Astrocyte (in vitro differentiated cells and primary cell): ENCODE measurements around the gene CACNA1C. TPM values are rescaled to one million over a fixed set of nuclear protein-coding genes. Genes with fewer than 3 reads are reported as not detected.

Experiments
- DNase-seq: peaks from one replicate; pipeline ENCODE4 v3.0.0-alpha.2; 2010; ENCODE audit warnings: low read depth
- FAIRE-seq: peaks from 2 replicates; lab custom pipeline; 2011; peaks lifted over from hg19 to GRCh38; lab: Jason Lieb, UNC
- H2AFZ ChIP-seq: 2 replicates; pipeline ENCODE4 v1.6.0; 2012; ENCODE audit warnings: low read depth, low read length, inconsistent platforms
- H3K27ac ChIP-seq: 2 replicates; pipeline ENCODE4 v1.5.1; 2011; ENCODE audit warnings: low read depth, low read length, inconsistent platforms
- H3K27me3 ChIP-seq: 2 replicates; pipeline ENCODE4 v1.6.0; 2011; ENCODE audit warnings: low read length, inconsistent platforms; ENCODE audit not compliant: insufficient read depth
- H3K36me3 ChIP-seq: 2 replicates; pipeline ENCODE4 v1.5.1; 2011; ENCODE audit warnings: low read length, inconsistent platforms; ENCODE audit not compliant: insufficient read depth
- H3K4me1 ChIP-seq: 2 replicates; pipeline ENCODE4 v1.5.1; 2011; ENCODE audit warnings: low read length, inconsistent platforms; ENCODE audit not compliant: insufficient read depth
- H3K4me2 ChIP-seq: 2 replicates; pipeline ENCODE4 v1.6.0; 2012; ENCODE audit warnings: low read length, inconsistent platforms
- H3K4me3 ChIP-seq: 2 replicates; pipeline ENCODE4 v1.5.1; 2011; ENCODE audit warnings: low read depth, mild to moderate bottlenecking, low read length, inconsistent platforms; ENCODE audit not compliant: insufficient read depth
- H3K79me2 ChIP-seq: 2 replicates; pipeline ENCODE4 v1.6.0; 2012; ENCODE audit warnings: mild to moderate bottlenecking, low read length, inconsistent platforms; ENCODE audit not compliant: insufficient read depth
- H3K9ac ChIP-seq: 2 replicates; pipeline ENCODE4 v1.6.0; 2012; ENCODE audit warnings: mild to moderate bottlenecking, low read length, inconsistent platforms
- H3K9me3 ChIP-seq: 2 replicates; pipeline ENCODE4 v1.5.1; 2012; ENCODE audit warnings: low read depth, mild to moderate bottlenecking, low read length, inconsistent platforms; ENCODE audit not compliant: insufficient read depth
- H4K20me1 ChIP-seq: 2 replicates; pipeline ENCODE4 v1.6.0; 2012; ENCODE audit warnings: low read length, inconsistent platforms; ENCODE audit not compliant: insufficient read depth
- H3K27ac Mint-ChIP-seq: one replicate; pipeline ENCODE4 v1.8.0; 2021; ENCODE audit warnings: mild to moderate bottlenecking, mixed read lengths; ENCODE audit not compliant: unreplicated experiment
- H3K27me3 Mint-ChIP-seq: one replicate; pipeline ENCODE4 v1.8.0; 2021; ENCODE audit warnings: low read depth, mixed read lengths; ENCODE audit not compliant: unreplicated experiment
- H3K36me3 Mint-ChIP-seq: one replicate; pipeline ENCODE4 v1.8.0; 2021; ENCODE audit warnings: low read depth, mixed read lengths; ENCODE audit not compliant: unreplicated experiment
- H3K4me1 Mint-ChIP-seq: one replicate; pipeline ENCODE4 v1.8.0; 2021; ENCODE audit warnings: low read depth, mixed read lengths; ENCODE audit not compliant: unreplicated experiment
- H3K4me3 Mint-ChIP-seq: one replicate; pipeline ENCODE4 v1.8.0; 2021; ENCODE audit warnings: mild to moderate bottlenecking, moderate library complexity, mixed read lengths; ENCODE audit not compliant: unreplicated experiment
- H3K9me3 Mint-ChIP-seq: one replicate; pipeline ENCODE4 v1.8.0; 2021; ENCODE audit warnings: mild to moderate bottlenecking, mixed read lengths; ENCODE audit not compliant: unreplicated experiment
- EZH2 ChIP-seq: IDR thresholded peaks from 2 replicates; pipeline ENCODE4 v1.6.1; 2012; ENCODE audit warnings: mild to moderate bottlenecking, low read length, inconsistent platforms; ENCODE audit not compliant: insufficient read depth
- total RNA-seq: library from RNA; stranded (reverse); gene quantifications from 2 replicates; pipeline ENCODE4 v1.2.1, GENCODE V29; 2021
- TF ChIP-seq, protein P1 (sequence below): IDR thresholded peaks from 2 replicates; pipeline ENCODE4 v1.5.1; 2011; ENCODE audit warnings: low read depth, mild to moderate bottlenecking, inconsistent platforms, low read length, moderate library complexity; ENCODE audit not compliant: insufficient read depth

CACNA1C gene
- total RNA-seq, 1 donor from 2014 or later = 2.1 TPM

DNA sequence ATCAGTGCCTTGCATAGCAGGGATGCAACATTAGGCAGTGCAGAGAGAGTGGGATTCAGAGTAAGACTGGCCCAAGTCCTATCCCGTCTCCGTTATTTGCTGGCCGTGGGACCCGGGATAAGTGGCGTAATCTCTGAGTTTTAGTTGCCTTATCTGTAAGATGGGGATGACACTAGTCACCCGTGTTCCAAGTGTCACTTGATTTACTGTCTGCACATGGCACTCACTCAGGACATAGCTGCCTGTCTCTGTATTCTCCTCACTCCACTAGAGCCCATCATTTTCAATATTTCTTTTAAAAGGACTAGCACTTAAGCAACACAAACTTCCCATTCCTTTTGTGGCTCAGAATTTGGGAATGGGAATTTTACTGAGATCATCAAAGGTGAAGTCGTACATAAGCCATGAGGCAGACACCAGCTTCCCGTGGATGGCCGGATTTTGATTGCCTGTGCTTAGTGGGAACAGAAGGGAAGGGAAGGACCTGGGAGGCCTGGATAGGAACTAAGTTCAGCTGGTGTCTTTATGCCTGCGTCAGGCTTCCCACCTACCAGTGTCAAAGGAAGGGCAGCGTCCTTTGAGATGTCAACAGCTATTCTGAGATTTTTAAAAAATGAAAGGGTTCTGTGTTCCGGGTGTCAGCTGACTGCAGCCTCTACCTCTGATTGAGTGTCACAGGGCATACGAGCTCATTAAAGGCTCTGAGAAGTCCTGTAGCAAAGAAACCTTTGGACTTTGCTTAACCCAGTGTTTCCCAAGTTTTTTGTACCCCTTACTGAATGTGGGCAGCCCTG is 361.4 kb downstream of the CACNA1C start:
- no peak overlapping the region for H3K27ac Mint-ChIP-seq
- no peaks in the 10 kb centered on the region for H3K36me3 Mint-ChIP-seq
- H3K4me1 Mint-ChIP-seq = no peaks in the 10 kb centered on the region
- Histone ChIP-seq H3K4me1 (peaks cover 4% of the 10 kb centered on the region), H3K4me3 (no peak overlapping the region), H3K9me3 (no peaks in the 10 kb centered on the region), H3K27ac (no peak overlapping the region), H4K20me1 (peaks cover 3% of the 10 kb centered on the region), H3K27me3 (peaks cover 3% of the 10 kb centered on the region), H3K79me2 (no peaks in the 10 kb centered on the region), H3K9ac (no peak overlapping the region), H2AFZ (no peak overlapping the region), H3K4me2 (no peak overlapping the region), H3K36me3 (no peaks in the 10 kb centered on the region)
- H3K27me3 Mint-ChIP-seq = peaks cover 51% of the 10 kb centered on the region
- TF ChIP-seq, protein P1, sequence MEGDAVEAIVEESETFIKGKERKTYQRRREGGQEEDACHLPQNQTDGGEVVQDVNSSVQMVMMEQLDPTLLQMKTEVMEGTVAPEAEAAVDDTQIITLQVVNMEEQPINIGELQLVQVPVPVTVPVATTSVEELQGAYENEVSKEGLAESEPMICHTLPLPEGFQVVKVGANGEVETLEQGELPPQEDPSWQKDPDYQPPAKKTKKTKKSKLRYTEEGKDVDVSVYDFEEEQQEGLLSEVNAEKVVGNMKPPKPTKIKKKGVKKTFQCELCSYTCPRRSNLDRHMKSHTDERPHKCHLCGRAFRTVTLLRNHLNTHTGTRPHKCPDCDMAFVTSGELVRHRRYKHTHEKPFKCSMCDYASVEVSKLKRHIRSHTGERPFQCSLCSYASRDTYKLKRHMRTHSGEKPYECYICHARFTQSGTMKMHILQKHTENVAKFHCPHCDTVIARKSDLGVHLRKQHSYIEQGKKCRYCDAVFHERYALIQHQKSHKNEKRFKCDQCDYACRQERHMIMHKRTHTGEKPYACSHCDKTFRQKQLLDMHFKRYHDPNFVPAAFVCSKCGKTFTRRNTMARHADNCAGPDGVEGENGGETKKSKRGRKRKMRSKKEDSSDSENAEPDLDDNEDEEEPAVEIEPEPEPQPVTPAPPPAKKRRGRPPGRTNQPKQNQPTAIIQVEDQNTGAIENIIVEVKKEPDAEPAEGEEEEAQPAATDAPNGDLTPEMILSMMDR = no peak
- TF ChIP-seq EZH2 = no peak
- FAIRE-seq = no peak
- H3K9me3 Mint-ChIP-seq = no peaks in the 10 kb centered on the region
- no peak overlapping the region for H3K4me3 Mint-ChIP-seq
- DNase-seq = no peak

DNA sequence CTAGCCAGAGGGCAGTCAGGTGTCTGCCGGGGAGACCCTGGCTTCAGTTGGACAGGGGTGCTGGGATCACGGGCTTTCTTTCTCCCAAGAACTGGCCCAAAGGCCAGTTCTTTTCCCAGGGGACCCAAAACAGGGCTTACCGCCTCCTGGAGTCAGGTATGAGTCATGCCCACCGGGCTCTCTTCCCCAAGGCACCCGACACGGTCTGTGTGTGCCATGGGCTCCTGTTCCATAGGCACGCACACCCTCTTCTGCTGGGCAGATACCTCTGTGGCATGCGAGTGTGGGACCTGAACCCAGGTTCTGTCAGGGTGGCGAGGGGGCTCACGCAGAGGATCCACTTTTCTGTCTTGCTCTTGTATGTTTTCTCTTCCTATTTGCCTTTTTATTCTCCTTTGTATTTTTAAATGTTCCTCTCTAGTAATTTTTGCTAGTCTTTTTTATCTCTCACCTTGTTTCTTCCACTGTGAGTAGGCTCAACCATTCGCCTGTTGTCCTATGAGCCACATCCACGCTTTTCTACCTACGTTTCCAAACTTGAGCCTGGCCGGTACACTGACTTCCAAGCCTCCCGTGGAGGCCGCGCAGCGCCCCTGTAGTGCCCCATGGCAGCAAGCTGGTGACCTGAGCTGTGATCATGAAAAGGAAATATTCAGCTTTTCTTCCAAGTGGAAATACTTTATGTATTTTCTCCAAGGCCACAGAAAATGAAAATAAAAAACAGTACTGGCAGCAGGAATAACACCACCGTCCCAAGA is 362.2 kb downstream of the CACNA1C start:
- no peak overlapping the region for H3K9ac ChIP-seq
- no peaks in the 10 kb centered on the region for H3K4me1 Mint-ChIP-seq
- no peaks in the 10 kb centered on the region for H3K9me3 Mint-ChIP-seq
- H3K27me3 Mint-ChIP-seq = peaks cover 44% of the 10 kb centered on the region
- no peak overlapping the region for H3K4me3 Mint-ChIP-seq
- H3K4me3 ChIP-seq = no peak overlapping the region
- H4K20me1 ChIP-seq = peaks cover 3% of the 10 kb centered on the region
- peaks cover under 1% of the 10 kb centered on the region for H3K27me3 ChIP-seq
- FAIRE-seq (no peak), DNase-seq (no peak)
- no peaks in the 10 kb centered on the region for H3K9me3 ChIP-seq
- H3K79me2 ChIP-seq = no peaks in the 10 kb centered on the region
- H3K27ac ChIP-seq = no peak overlapping the region
- no peaks in the 10 kb centered on the region for H3K36me3 ChIP-seq
- no peak overlapping the region for H2AFZ ChIP-seq
- H3K36me3 Mint-ChIP-seq = no peaks in the 10 kb centered on the region
- H3K27ac Mint-ChIP-seq = no peak overlapping the region
- TF ChIP-seq, protein P1 = no peak
- H3K4me1 ChIP-seq = peaks cover 4% of the 10 kb centered on the region
- H3K4me2 ChIP-seq = no peak overlapping the region

DNA sequence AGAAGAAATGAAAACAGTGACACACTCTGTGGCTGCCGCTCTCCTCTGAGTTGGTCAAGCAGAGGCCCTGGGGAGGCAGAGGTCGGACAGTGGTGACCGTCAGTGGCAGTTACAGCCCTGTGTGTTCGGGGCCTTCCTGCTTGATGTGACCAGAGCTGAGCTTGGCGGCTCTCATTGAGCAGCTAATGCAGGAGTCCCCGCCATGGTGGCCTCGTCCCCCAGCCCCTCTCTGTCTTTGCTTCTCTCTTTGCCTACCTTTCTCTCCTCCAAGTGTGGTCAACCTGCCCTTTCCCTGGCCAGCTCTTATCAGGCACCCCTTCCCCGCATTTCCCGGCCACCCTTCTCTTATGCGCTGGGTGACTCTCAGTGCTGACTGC is 362.8 kb downstream of the CACNA1C start:
- Histone ChIP-seq H3K4me2 (no peak overlapping the region), H3K4me1 (peaks cover 4% of the 10 kb centered on the region), H3K9ac (no peak overlapping the region), H3K79me2 (no peaks in the 10 kb centered on the region), H4K20me1 (peaks cover 3% of the 10 kb centered on the region), H3K27ac (no peak overlapping the region), H3K27me3 (peaks cover 2% of the 10 kb centered on the region), H3K9me3 (no peaks in the 10 kb centered on the region), H3K4me3 (no peak overlapping the region), H3K36me3 (no peaks in the 10 kb centered on the region), H2AFZ (no peak overlapping the region)
- Mint-ChIP-seq H3K4me3 (no peak overlapping the region), H3K9me3 (no peaks in the 10 kb centered on the region), H3K4me1 (no peaks in the 10 kb centered on the region), H3K36me3 (no peaks in the 10 kb centered on the region), H3K27me3 (peaks cover 46% of the 10 kb centered on the region), H3K27ac (no peak overlapping the region)
- TF ChIP-seq EZH2 = no peak
- TF ChIP-seq, protein P1 = no peak
- FAIRE-seq (no peak), DNase-seq (no peak)
